Thoracic aorta (tissue), 2 donors: ENCODE data around the gene PDZD7. TPM values are rescaled to one million over a fixed set of nuclear protein-coding genes. Genes with fewer than 3 reads are reported as not detected.

Source experiments
- ATAC-seq: fragments of 150-250 bp; one replicate; pipeline ENCODE4 v1.8.0; 2017; ENCODE audit warnings: low read depth; ENCODE audit not compliant: insufficient number of reproducible peaks, low FRiP score
- DNase-seq: peaks from one replicate; pipeline ENCODE4 v3.0.0-alpha.2; 2020; ENCODE audit warnings: low spot score
- H3K27ac ChIP-seq, 2 donors: fragments of 200-600 bp; sonication (generic); 1 replicate in 1 of 2; 2 replicates in 1 of 2; pipeline ENCODE4 v1.5.1; 2016; ENCODE audit warnings: mild to moderate bottlenecking in 2 of 2, moderate library complexity in 2 of 2
- H3K27me3 ChIP-seq: fragments of 200-600 bp; sonication (generic); replicated peaks from 2 replicates; pipeline ENCODE4 v1.6.0; 2016; ENCODE audit warnings: mild to moderate bottlenecking; ENCODE audit not compliant: insufficient read depth
- H3K36me3 ChIP-seq: fragments of 200-600 bp; sonication (generic); one replicate; pipeline ENCODE4 v1.5.1; 2016
- H3K4me1 ChIP-seq, 2 donors: fragments of 200-600 bp; sonication (generic); 1 replicate in 1 of 2; 2 replicates in 1 of 2; pipeline versions ENCODE4 v1.5.1 to v1.6.0; 2016; ENCODE audit warnings: low read depth in 2 of 2, mild to moderate bottlenecking in 1 of 2; ENCODE audit not compliant: control insufficient read depth in 1 of 2
- H3K4me3 ChIP-seq: fragments of 200-600 bp; sonication (generic); 2 replicates; pipeline ENCODE4 v1.5.1; 2016; ENCODE audit warnings: mild to moderate bottlenecking
- H3K9me3 ChIP-seq: fragments of 200-600 bp; sonication (generic); 2 replicates; pipeline ENCODE4 v1.5.1; 2016
- total RNA-seq, 2 donors: library from RNA; depleted of rRNA; stranded (reverse); fragments of >200 nt; gene quantifications; one replicate each; pipeline versions ENCODE4 v1.1.0 to v1.2.3, GENCODE V29; 2016
- TF ChIP-seq, protein P1 (sequence below): fragments of 200-600 bp; sonication (generic); IDR thresholded peaks from one replicate; pipeline ENCODE4 v1.5.1; 2019; ENCODE audit warnings: antibody characterized with exemption

Gene PDZD7
- total RNA-seq, 2 donors from 2014 or later: 0.14 to 1.1 TPM

DNA sequence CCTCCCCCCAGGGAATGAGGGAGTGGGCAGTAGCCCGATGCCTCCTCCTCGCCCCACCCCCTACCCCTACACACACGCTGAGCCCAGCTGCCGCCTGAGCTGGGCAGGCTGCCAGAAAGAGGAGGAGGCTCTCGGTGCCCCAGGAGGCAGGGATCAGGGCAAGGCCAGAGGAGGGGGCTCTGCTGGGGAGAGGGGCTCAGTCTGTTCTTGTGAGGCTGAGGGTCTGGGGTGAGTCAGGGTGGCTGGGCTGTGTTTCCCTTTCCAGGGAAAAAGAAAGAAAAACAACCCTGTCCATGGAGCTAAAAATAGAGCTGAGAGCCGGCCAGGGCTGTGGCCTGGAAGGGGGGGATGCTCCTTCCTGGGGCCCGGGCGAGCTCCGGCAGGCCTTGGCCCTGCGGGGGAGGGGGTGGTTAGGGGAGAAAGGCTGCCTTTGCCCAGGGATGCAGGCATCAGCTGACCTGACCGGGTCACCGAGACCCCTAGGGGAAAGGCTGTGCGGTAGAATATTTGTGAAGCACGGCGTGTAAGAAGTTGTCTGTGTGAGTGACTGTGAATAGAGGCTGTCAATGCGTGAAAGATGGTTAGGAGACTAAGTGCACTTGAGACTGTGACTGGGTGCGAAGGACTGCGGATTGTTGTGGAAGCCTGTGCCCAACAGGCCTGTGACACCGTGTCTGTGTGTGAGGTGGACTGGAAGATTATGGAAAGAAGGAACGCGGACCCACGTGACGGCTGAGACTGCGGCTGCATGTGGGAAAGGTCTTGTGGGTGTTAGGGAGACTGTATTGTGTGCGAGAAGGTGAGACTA lies 32.5 kb downstream of the PDZD7 start:
- peak; percentile 30 for ATAC-seq

DNA sequence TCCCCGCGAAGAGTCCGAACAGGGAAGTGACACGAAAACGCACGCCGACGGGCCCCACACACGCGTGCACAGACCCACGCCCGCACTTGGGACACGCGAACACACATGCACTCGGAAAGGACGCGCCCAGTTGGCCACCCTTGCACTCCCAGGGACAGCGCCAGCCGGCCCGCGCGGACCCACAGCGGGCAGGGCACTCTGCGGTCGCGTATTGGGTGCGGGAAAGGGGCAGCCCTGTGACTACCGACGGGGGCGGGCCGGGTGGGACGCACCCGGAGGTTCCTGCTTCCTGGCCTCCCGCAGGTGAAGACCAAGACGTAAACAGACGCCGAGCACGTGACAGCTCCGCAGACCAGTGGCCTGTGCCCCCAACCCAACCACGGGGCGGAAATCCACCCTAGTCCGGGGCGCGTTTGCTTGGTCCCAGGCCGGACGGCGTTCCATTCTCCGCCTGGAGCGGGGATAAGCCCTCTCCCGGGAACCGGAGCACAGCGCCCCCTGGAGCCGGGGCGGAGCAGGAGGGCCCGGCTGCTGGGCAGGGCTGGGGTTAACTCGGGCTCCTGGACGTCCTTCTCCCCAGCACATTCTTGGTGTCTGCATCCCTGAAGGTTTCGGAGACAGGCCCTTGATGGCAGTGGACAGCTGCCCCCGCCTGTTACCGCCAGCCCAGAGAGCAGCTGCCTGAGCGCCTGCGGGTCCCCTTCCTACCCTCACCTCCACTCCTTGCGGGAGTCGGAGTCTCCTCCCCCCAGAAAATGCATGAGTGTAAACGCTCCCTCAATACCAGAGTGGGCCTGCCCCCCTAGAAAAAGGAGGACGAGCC lies 33.4 kb downstream of the PDZD7 start:
- TF ChIP-seq, protein P1, sequence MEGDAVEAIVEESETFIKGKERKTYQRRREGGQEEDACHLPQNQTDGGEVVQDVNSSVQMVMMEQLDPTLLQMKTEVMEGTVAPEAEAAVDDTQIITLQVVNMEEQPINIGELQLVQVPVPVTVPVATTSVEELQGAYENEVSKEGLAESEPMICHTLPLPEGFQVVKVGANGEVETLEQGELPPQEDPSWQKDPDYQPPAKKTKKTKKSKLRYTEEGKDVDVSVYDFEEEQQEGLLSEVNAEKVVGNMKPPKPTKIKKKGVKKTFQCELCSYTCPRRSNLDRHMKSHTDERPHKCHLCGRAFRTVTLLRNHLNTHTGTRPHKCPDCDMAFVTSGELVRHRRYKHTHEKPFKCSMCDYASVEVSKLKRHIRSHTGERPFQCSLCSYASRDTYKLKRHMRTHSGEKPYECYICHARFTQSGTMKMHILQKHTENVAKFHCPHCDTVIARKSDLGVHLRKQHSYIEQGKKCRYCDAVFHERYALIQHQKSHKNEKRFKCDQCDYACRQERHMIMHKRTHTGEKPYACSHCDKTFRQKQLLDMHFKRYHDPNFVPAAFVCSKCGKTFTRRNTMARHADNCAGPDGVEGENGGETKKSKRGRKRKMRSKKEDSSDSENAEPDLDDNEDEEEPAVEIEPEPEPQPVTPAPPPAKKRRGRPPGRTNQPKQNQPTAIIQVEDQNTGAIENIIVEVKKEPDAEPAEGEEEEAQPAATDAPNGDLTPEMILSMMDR: peak; percentile 74
- ATAC-seq (peak; percentile 33), DNase-seq (no peak)
- Histone ChIP-seq H3K27ac (peak overlapping the region; percentile 97 to 98), H3K4me1 (peaks cover 18 to 34% of the 10 kb centered on the region in 2 donors), H3K4me3 (peak overlapping the region; percentile 87), H3K36me3 (no peaks in the 10 kb centered on the region), H3K9me3 (no peaks in the 10 kb centered on the region), H3K27me3 (no peaks in the 10 kb centered on the region)

More for the DNA sequence above, 32.5 kb downstream of the PDZD7 start:
- H3K36me3 ChIP-seq: peaks cover under 1% of the 10 kb centered on the region
- H3K4me3 ChIP-seq: peak overlapping the region; percentile 87
- H3K27me3 ChIP-seq: no peaks in the 10 kb centered on the region
- H3K9me3 ChIP-seq: no peaks in the 10 kb centered on the region
- H3K4me1 ChIP-seq: peaks cover 20 to 42% of the 10 kb centered on the region in 2 donors
- peak overlapping the region; percentile 97 to 98 for H3K27ac ChIP-seq
- DNase-seq: no peak
- TF ChIP-seq, protein P1: no peak

DNA sequence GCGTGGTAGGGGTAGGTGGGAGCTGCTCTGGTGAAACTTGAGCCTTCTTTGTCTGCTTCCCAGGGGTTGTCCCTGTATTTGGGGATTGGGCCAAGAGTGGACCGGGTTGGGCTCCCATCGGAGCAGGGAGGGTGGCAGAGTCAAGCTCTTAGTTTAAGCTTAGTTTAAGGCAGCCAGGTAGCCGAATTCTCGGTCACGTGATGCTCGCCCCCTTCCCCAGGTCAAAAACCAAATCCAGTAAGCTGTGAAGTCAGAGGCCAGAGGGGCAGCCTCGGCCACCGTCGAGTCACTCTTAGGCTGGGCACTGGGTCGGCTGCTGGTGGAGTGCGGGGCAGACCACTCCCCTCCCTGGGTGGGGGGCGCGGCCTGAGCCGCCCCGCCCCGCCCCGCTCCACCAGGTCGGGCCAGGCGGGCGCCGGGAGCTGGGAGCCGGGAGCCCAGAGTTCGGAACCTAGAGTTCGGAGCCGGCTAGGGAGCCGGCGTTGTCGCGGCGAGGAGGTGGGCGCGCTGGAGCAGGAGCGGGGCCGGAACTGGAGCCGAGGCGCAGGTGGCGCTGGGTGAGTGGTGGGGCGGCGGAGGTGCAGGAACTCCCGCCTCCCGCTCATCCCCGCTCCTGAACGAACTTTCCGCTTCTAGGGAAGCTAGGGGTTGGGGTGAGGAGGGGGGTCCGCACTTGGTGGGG lies 34.1 kb downstream of the PDZD7 start:
- no peak for ATAC-seq
- Histone ChIP-seq H3K4me1 (peaks cover 12 to 27% of the 10 kb centered on the region in 2 donors), H3K9me3 (no peaks in the 10 kb centered on the region), H3K4me3 (peak overlapping the region; percentile 87), H3K36me3 (no peaks in the 10 kb centered on the region), H3K27me3 (no peaks in the 10 kb centered on the region), H3K27ac (peak overlapping the region; percentile 97 to 98)
- TF ChIP-seq, protein P1: no peak
- no peak for DNase-seq

DNA sequence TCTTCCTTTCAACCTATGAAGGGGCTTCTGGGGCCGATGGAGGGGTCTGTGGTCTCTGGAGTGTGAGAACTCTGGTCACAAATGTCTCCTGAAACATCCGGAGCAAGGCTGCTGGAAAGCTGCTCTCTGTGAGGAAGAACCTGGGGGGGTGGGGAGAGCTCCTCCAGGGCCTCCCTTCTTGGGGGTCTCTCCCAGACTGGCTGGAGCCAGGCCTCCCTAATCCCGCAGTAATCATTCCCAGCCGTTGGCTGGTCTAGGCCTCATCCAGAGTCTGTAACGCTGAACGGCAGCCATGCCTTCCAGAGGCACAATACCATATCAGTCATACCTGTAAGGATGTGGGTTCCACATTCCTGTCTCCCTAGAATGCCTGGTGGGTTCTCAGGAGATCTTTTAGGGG lies 35.7 kb downstream of the PDZD7 start:
- peak overlapping the region in 1 of 2 donors; percentile 12 for H3K27ac ChIP-seq
- no peaks in the 10 kb centered on the region for H3K27me3 ChIP-seq
- H3K36me3 ChIP-seq: peaks cover 6% of the 10 kb centered on the region
- peaks cover 5 to 12% of the 10 kb centered on the region in 2 donors for H3K4me1 ChIP-seq
- H3K4me3 ChIP-seq: no peak overlapping the region
- TF ChIP-seq, protein P1: no peak
- no peaks in the 10 kb centered on the region for H3K9me3 ChIP-seq
- DNase-seq (no peak), ATAC-seq (no peak)
